ENCODE data around the gene C1QL1.
A peak's percentile ranks its signal among the peaks of the same experiment; 100 is the strongest.

The C1QL1 gene

GRCh38 chr17:44928136-44928535, 40.0 kb downstream of the C1QL1 start:
- no peak for DNase-seq

GRCh38 chr17:44927696-44928095, 40.4 kb downstream of the C1QL1 start:
- no peak for DNase-seq

- no peak for DNase-seq
Observed at GRCh38 chr17:44926821-44927525, 41.1 kb downstream of the C1QL1 start.

DNA sequence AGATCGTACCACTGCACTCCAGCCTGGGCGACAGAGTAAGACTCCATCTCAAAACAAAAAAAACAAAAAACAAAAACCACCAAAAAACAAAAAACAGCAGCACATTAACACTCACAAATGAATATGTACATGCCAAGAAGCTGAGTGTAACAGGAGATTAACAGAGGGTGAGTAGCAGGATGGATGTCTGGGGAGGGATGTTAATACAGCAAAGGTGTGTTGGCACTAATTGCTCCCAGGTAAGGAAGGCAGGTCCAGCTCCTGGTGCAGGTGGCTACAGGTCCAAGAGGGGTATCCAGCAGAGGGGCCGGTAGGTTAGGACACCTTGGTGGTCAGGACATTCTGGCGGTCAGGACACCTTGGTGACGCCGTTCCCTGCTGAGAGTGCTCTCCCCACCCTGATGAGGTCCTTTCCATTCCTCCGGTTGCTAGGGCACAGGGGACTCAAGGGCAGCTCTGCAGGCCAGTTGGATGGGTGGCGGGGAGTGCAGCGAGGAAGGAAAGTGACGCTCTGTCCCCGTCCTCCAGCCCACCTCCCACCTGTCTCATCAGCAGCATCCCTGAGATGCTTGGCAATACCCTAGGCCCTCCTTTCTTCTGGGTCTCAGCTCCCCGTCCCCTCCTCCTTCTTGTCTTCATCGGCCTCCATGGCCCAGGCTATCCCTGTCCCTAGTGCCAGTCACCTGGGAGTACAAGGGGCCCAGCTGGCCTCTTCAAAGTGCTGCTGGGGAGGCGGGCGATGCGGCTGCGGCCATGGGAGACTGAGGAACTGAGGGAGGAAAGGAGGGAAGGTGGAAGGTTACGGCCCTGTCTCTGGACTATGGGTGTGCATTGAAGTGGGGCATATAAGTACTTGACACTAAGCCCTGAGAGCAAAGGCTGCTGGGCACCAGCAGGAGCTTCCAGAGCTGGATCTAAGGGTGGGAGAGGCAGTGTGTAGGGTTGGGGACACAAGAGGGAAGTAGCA, 42.1 kb downstream of the C1QL1 start:
- DNase-seq, result no peak

- no peak for DNase-seq
Observed at GRCh38 chr17:44924107-44924544, 44.0 kb downstream of the C1QL1 start.

DNA sequence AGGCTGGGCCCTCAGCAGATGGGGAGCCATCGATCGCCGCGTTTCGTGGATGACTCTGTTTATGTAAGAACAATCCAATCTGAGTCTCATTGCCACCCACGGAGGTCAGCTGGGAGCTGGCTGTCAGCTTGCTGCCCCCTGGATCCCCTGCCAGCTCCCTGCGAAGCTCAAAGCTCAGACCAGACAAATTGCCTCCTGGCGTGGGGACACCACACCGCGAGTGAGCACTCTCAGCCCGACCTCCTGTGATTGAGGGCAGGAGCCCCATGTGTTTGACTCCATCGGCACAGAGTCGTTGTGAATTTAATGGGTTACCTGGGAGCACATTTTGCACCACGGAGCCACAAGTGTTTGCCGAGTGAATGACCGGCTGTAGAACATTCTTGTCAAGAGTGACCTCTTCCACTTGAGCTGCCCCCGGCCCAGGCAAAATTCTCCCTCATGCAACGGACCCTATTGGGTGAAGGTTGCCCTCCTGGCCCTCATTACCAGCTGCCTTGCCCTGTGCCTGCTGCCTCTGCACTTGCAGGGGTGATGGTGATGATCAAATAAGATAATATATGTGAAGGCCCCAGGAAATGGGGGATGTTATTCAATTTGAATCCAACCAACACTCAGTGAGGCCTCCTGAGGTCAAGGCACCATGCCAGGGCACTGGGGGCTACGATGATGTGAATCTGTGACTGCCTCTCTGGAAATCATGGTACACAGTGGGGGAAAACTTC, 45.2 kb downstream of the C1QL1 start:
- no peak for DNase-seq

GRCh38 chr17:44922136-44922535, 46.0 kb downstream of the C1QL1 start:
- DNase-seq, result no peak

GRCh38 chr17:44921122-44921882, 46.8 kb downstream of the C1QL1 start:
- DNase-seq, result no peak

GRCh38 chr17:44920565-44920940, 47.5 kb downstream of the C1QL1 start:
- no peak for DNase-seq

DNA sequence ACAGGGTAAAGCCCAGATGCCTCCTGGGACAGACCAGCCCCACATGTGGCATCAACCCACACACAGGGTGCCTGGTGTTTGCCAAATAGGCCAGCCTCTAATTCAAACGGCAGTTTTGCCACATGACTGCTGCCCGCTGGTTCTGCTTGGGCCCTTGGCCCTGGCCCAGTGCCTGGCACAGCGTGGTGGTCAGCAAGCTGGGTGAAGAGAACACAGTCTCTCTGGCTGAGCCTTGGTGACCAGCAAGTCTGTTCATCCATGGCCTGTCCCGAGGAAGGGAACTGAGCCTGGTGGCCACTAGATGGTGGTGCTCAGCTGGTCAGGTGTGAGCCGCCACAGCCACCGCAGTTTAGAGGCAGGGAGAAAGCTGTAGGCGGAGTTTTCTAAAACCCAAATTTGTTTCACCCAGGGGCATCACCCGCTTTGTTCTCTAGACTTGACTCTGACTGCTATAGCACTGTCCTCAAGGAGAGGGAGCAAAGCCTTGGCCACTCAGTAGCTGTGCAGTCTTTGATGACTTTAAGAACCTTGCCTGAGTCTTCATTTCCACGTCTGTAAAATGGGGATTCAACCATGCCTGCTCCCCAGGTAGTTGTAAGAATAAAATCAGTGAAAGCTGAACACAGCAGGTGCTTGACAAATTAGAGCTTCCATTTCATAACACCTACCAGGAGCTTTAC, 48.1 kb downstream of the C1QL1 start:
- DNase-seq, result peak; percentile 24

- DNase-seq, result no peak
Observed at GRCh38 chr17:44919411-44919810, 48.7 kb downstream of the C1QL1 start.

- no peak for DNase-seq
Observed at GRCh38 chr17:44918006-44918405, 50.1 kb downstream of the C1QL1 start.

DNA sequence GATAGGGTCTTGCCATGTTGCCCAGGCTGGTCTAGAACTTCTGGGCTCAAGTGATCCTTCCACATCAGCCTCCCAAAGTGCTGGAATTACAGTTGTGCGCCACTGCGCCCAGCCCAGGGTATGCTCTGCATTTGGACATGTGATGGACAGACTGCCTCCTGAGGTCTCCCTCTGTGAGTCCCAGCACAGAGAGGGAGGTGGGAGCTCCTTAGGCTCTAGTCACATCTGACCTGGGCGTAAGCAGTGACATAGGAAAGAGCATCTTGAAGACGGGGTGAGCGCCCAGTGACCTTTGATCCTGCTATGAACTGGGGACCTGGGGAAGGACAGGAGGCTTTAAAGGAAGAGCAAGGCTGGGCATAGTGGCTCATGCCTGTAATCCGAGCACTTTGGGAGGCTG, 50.6 kb downstream of the C1QL1 start:
- DNase-seq, result no peak

DNA sequence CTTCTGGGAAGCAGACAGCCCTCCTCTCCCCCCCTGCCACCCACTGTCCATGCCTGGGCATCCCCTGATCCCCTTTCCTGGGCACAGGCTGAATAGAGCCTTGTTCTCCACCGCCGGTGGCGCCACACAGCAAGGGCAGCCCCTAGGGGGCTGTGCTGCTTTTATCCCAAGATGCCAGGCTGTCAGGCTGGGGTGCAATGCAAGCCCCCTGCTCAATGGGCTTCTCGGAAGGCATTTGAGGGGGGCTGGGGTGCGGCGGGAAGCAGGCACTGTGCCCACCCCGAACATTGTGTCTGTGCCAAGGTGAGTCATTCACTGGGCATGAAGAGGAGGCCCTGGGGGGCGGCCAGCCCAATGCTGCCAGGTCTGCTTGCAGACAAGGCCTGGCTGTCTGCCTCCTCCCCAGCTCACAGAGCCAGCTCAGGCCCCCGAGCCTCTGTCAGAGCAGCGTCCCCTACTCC, 51.3 kb downstream of the C1QL1 start:
- DNase-seq, result no peak

GRCh38 chr17:44915862-44916780, 52.0 kb downstream of the C1QL1 start:
- no peak for DNase-seq

DNA sequence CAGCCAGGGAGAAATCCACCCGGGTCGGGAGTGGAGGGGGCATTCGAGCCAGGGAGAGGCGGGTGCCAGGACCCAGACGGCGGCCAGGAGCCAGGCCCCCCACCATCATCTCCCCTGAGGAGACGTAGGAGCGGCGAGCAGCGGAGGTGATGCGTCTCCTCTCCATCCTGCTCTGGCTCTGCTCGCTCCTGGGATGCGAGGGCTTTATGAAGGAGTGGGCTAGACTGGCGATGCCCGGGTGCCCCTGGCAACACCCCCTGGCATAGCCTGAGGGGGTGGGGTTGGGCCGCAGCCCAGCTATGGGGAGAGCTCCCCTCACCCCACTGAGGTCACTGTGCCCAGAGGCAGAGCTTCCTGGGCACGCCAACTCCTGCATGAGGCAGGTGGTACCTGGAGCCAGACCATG, 52.8 kb downstream of the C1QL1 start, which contains the start of gene GFAP:
Gene GFAP (minus strand): TSS at position 180 of the 406 bp plus-strand sequence. CDS start 14 bp downstream, at position 166.
- no peak for DNase-seq

- DNase-seq, result no peak
Observed at GRCh38 chr17:44914698-44915271, 53.3 kb downstream of the C1QL1 start.

DNA sequence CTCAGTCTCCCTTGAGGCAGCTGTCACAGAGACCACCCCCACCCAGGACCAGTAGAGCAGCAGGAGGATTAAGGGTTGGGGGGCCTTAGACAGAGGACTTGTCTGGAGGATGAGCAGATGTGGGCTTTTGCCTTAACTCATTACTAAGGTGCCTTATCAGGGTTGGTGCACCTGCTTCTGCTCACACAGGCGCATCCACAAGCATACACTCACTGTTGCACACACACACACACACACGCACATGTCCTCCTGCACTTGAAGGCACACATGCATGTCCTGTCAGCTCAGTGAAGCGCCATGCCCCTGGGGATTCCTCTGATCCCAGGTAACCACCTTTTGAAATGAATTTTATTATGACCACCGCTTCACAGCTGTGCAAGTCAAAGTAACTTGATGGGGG, 54.0 kb downstream of the C1QL1 start:
- no peak for DNase-seq

DNA sequence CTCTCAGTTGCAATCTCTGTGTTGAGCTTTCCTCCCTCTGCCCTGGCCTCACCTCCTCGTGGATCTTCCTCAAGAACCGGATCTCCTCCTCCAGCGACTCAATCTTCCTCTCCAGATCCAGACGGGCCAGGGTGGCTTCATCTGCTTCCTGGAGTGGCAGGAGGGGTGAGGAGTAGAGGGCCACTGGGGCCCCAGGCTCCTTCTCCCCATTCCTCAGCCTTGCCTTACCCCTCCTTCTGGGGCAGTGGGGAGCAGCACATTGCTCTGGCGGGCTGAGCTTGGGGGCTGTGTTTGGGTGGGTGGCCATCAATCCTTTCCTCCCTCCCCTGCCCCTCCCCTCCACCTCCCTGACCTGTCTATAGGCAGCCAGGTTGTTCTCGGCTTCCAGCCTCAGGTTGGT, 54.4 kb downstream of the C1QL1 start:
- DNase-seq, result no peak

Data from activated T-cell treated with anti-CD3 and anti-CD28 coated beads for 4 hours (primary cell).